T-helper 2 cell treated with Interferon-gamma antibody and Interleukin-4, amounts not matched to agents 5 μg/mL and 100 μg/mL, for 36 hours (primary cell): ENCODE data around the gene MRPS23.

Source experiments
- DNase-seq: peaks from one replicate; pipeline ENCODE4 v3.0.0; 2021; ENCODE audit warnings: low spot score
- H3K27ac Mint-ChIP-seq: one replicate; pipeline ENCODE4 v1.8.0; 2021; ENCODE audit warnings: mild to moderate bottlenecking, mixed read lengths
- H3K27me3 Mint-ChIP-seq: one replicate; pipeline ENCODE4 v1.8.0; 2021; ENCODE audit warnings: low read depth, mixed read lengths
- H3K36me3 Mint-ChIP-seq: one replicate; pipeline ENCODE4 v1.8.0; 2021; ENCODE audit warnings: low read depth, mixed read lengths
- H3K4me1 Mint-ChIP-seq: one replicate; pipeline ENCODE4 v1.8.0; 2021; ENCODE audit warnings: low read depth, mixed read lengths
- H3K4me3 Mint-ChIP-seq: one replicate; pipeline ENCODE4 v1.8.0; 2022; ENCODE audit warnings: mild to moderate bottlenecking, moderate library complexity, mixed read lengths
- H3K9me3 Mint-ChIP-seq: one replicate; pipeline ENCODE4 v1.8.0; 2021; ENCODE audit warnings: mixed read lengths

The MRPS23 gene

GRCh38 chr17:57819867-57820266 is 30.0 kb downstream of the MRPS23 start:
- Mint-ChIP-seq H3K27me3 (peaks cover 6% of the 10 kb centered on the region), H3K9me3 (no peaks in the 10 kb centered on the region), H3K27ac (no peak overlapping the region), H3K4me1 (no peaks in the 10 kb centered on the region), H3K4me3 (no peak overlapping the region), H3K36me3 (no peaks in the 10 kb centered on the region)
- DNase-seq, result no peak

GRCh38 chr17:57819285-57819684 is 30.6 kb downstream of the MRPS23 start:
- Mint-ChIP-seq H3K27ac (no peak overlapping the region), H3K4me3 (no peak overlapping the region), H3K9me3 (no peaks in the 10 kb centered on the region), H3K4me1 (no peaks in the 10 kb centered on the region), H3K36me3 (no peaks in the 10 kb centered on the region), H3K27me3 (peaks cover 11% of the 10 kb centered on the region)
- no peak for DNase-seq

- DNase-seq, result no peak
- Mint-ChIP-seq H3K4me1 (no peaks in the 10 kb centered on the region), H3K27me3 (peaks cover 14% of the 10 kb centered on the region), H3K36me3 (no peaks in the 10 kb centered on the region), H3K9me3 (no peaks in the 10 kb centered on the region), H3K27ac (no peak overlapping the region), H3K4me3 (no peak overlapping the region)
Measured at GRCh38 chr17:57818066-57818465, 31.8 kb downstream of the MRPS23 start.

- Mint-ChIP-seq H3K4me1 (no peaks in the 10 kb centered on the region), H3K9me3 (no peaks in the 10 kb centered on the region), H3K36me3 (no peaks in the 10 kb centered on the region), H3K27ac (no peak overlapping the region), H3K4me3 (no peak overlapping the region), H3K27me3 (peaks cover 14% of the 10 kb centered on the region)
- no peak for DNase-seq
Measured at GRCh38 chr17:57817299-57817698, 32.5 kb downstream of the MRPS23 start.

- no peaks in the 10 kb centered on the region for H3K36me3 Mint-ChIP-seq
- H3K4me1 Mint-ChIP-seq, result peaks cover 4% of the 10 kb centered on the region
- no peak for DNase-seq
- no peak overlapping the region for H3K4me3 Mint-ChIP-seq
- H3K27me3 Mint-ChIP-seq, result peaks cover 38% of the 10 kb centered on the region
- no peaks in the 10 kb centered on the region for H3K9me3 Mint-ChIP-seq
- H3K27ac Mint-ChIP-seq, result no peak overlapping the region
Measured at GRCh38 chr17:57814421-57814820, 35.4 kb downstream of the MRPS23 start.

GRCh38 chr17:57811638-57812280 is 38.1 kb downstream of the MRPS23 start:
- Mint-ChIP-seq H3K27me3 (peaks cover 44% of the 10 kb centered on the region), H3K27ac (no peak overlapping the region), H3K4me1 (peaks cover 4% of the 10 kb centered on the region), H3K36me3 (no peaks in the 10 kb centered on the region), H3K4me3 (no peak overlapping the region), H3K9me3 (no peaks in the 10 kb centered on the region)
- DNase-seq, result no peak

GRCh38 chr17:57810721-57811637 is 38.9 kb downstream of the MRPS23 start:
- Mint-ChIP-seq H3K4me3 (no peak overlapping the region), H3K36me3 (no peaks in the 10 kb centered on the region), H3K9me3 (no peaks in the 10 kb centered on the region), H3K4me1 (peaks cover 4% of the 10 kb centered on the region), H3K27me3 (peaks cover 51% of the 10 kb centered on the region), H3K27ac (no peak overlapping the region)
- DNase-seq, result no peak

GRCh38 chr17:57809879-57810278 is 40.0 kb downstream of the MRPS23 start:
- peaks cover 4% of the 10 kb centered on the region for H3K4me1 Mint-ChIP-seq
- H3K27ac Mint-ChIP-seq, result no peak overlapping the region
- H3K27me3 Mint-ChIP-seq, result peaks cover 51% of the 10 kb centered on the region
- H3K36me3 Mint-ChIP-seq, result no peaks in the 10 kb centered on the region
- H3K9me3 Mint-ChIP-seq, result no peaks in the 10 kb centered on the region
- DNase-seq, result no peak
- no peak overlapping the region for H3K4me3 Mint-ChIP-seq

GRCh38 chr17:57808882-57809281 is 41.0 kb downstream of the MRPS23 start:
- H3K27me3 Mint-ChIP-seq, result peaks cover 44% of the 10 kb centered on the region
- no peak overlapping the region for H3K4me3 Mint-ChIP-seq
- H3K4me1 Mint-ChIP-seq, result peaks cover 4% of the 10 kb centered on the region
- DNase-seq, result no peak
- no peaks in the 10 kb centered on the region for H3K9me3 Mint-ChIP-seq
- no peaks in the 10 kb centered on the region for H3K36me3 Mint-ChIP-seq
- H3K27ac Mint-ChIP-seq, result no peak overlapping the region

GRCh38 chr17:57806167-57806830 is 43.5 kb downstream of the MRPS23 start:
- Mint-ChIP-seq H3K4me3 (no peak overlapping the region), H3K36me3 (no peaks in the 10 kb centered on the region), H3K27me3 (peaks cover 35% of the 10 kb centered on the region), H3K4me1 (peaks cover 1% of the 10 kb centered on the region), H3K9me3 (no peaks in the 10 kb centered on the region), H3K27ac (no peak overlapping the region)
- no peak for DNase-seq

- no peaks in the 10 kb centered on the region for H3K4me1 Mint-ChIP-seq
- H3K4me3 Mint-ChIP-seq, result no peak overlapping the region
- H3K9me3 Mint-ChIP-seq, result no peaks in the 10 kb centered on the region
- H3K27ac Mint-ChIP-seq, result no peak overlapping the region
- peaks cover 20% of the 10 kb centered on the region for H3K27me3 Mint-ChIP-seq
- no peaks in the 10 kb centered on the region for H3K36me3 Mint-ChIP-seq
- no peak for DNase-seq
Measured at GRCh38 chr17:57803021-57803420, 46.8 kb downstream of the MRPS23 start.

GRCh38 chr17:57801044-57801711 is 48.7 kb downstream of the MRPS23 start:
- no peak for DNase-seq
- Mint-ChIP-seq H3K36me3 (no peaks in the 10 kb centered on the region), H3K27ac (no peak overlapping the region), H3K4me1 (no peaks in the 10 kb centered on the region), H3K4me3 (no peak overlapping the region), H3K27me3 (peaks cover 15% of the 10 kb centered on the region), H3K9me3 (no peaks in the 10 kb centered on the region)

GRCh38 chr17:57794841-57795240 is 55.0 kb downstream of the MRPS23 start:
- no peak for DNase-seq
- peaks cover 41% of the 10 kb centered on the region for H3K27me3 Mint-ChIP-seq
- H3K4me1 Mint-ChIP-seq, result peaks cover 7% of the 10 kb centered on the region
- peaks cover 1% of the 10 kb centered on the region for H3K36me3 Mint-ChIP-seq
- H3K9me3 Mint-ChIP-seq, result peaks cover 4% of the 10 kb centered on the region
- no peak overlapping the region for H3K27ac Mint-ChIP-seq
- H3K4me3 Mint-ChIP-seq, result no peak overlapping the region

- no peaks in the 10 kb centered on the region for H3K36me3 Mint-ChIP-seq
- H3K27me3 Mint-ChIP-seq, result peaks cover 44% of the 10 kb centered on the region
- no peaks in the 10 kb centered on the region for H3K9me3 Mint-ChIP-seq
- no peaks in the 10 kb centered on the region for H3K4me1 Mint-ChIP-seq
- H3K4me3 Mint-ChIP-seq, result no peak overlapping the region
- H3K27ac Mint-ChIP-seq, result no peak overlapping the region
- DNase-seq, result no peak
Measured at GRCh38 chr17:57788725-57789124, 61.1 kb downstream of the MRPS23 start.
